Stimulated activated CD4-positive, alpha-beta T cell treated with anti-CD3 and anti-CD28 coated beads, Interleukin-4, amount 100 ng/mL, for 1 hour (primary cell): ENCODE data around the gene SSC5D.

Source experiments
- DNase-seq: peaks from one replicate; pipeline ENCODE4 v3.0.0-alpha.2; 2020

Gene SSC5D

DNA sequence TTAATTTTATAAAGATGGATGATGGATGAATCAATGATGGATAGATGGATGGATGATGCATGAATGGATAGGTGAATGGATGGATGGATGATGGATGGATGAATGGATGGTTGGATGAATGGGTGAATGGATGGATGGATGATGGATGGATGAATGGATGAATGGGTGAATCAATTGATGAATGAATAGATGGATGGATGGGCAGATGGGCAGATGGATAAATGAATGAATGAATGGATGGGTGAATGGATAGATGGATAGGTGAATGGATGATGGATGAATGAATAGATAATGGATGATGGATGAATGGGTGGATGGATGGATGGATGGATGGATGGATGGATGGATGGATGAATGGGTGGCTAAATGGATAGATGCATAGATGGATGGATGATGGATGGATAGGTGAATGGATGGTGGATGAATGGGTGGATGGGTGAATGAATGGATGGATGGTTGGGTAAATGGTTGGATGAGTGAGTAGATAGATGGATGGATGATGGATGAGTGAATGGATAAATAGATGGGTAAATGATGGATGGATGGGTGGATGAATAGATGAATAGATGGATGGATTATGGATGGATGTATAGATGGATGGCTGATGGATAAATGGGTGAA, 79.6 kb downstream of the SSC5D start:
- no peak for DNase-seq
